Measurements from ENCODE around the gene LDAH.

Gene LDAH

DNA sequence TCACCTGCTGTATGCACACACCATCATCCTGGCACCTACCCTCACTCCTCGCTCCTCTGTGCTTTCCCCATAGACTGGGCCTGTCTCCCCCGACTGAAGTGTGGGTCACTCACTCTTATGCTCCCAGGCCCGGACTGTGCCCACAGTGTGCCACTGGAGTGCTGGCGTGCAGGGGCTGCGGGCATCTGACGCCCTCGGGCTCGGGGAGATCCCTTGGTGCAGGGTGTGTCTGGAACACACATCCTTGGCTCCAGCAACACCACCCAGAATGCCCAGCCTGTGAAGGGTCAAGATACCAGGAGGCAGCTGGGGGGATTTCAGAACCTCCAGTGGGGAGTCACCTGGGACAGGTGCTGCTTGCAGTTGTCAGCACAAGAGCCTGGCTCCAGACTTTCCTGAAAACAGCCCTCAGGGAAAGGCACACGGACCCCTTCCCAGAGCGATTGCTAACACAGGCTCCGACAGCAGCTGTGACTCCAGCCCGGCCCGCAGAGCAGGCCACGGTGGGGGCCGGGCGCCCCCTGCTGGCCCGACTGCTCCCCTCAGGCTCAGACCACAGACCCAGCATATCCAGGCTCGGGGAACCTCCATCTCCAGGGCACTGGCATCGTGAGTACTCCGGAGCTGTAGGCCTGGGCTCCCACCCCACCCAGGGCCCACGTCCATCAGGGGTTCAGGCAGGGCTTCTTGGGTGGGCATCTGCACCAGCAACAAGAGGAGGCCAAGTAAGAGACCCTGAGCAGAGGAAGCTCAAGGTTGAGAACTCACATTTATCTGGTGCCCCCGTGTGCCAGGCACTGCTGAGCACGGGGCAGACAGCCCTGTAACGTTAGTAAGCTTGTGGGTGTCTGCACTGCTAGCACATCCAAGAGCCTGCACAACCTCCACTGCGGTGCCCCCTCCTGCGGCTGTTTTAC lies 180.6 kb downstream of the LDAH start (continued):
- TF ChIP-seq, protein P1, sequence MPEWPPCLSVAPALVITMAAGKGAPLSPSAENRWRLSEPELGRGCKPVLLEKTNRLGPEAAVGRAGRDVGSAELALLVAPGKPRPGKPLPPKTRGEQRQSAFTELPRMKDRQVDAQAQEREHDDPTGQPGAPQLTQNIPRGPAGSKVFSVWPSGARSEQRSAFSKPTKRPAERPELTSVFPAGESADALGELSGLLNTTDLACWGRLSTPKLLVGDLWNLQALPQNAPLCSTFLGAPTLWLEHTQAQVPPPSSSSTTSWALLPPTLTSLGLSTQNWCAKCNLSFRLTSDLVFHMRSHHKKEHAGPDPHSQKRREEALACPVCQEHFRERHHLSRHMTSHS (tag by site-specific recombination; IDR thresholded peaks at IDR 0.05): no peak
- TF ChIP-seq ZEB2 (tag by site-specific recombination; IDR thresholded peaks at IDR 0.05) (no peak), ZBTB20 (tag by site-specific recombination; IDR thresholded peaks at IDR 0.05) (peak; percentile 52; the same call in 1 of the 2 replicates)

DNA sequence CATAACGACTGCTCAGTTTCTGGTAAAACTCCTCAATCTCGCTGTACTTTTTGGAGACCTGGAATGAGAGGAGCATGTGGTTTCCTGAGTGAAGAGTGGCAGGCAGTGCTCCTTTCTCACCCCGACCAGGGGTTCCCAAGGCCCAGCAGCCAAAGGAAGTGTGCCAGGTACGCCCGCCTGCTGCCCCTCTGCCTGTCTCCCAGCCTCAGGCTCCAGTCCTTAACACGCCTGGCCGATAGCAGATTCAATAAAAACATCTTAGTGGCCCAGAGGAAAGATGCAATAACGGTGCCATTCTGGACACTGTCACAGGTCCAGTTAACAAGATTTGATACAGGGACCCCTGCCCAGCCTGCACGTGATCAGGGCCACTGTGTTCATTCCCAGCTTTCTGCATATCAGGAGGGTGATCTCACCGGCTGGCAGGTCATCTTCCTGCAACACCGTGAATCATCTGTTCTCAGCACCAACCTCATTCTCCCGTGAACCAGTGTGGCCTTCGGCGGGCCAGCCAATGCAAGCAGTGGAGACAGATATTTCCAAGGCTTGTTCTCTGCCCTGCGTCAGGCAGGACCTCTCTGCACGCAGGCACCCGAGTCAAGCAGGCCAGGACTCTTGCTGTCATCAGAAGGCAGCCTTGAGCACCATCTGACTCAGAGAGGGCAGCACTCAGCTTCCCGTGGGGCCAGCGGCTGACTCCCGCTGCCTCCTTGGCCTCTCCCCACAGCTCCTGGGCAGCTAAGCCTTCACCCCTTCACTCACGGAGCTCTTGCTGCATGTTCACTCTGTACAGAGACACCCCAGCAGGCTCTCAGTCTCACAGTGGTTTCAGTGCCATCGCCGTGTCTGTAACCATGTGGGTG lies 181.5 kb downstream of the LDAH start:
- H3K36me3 ChIP-seq (ENCODE audit: control insufficient read depth in 2 of 2, insufficient read depth in 1 of 2, low read length in 2 of 2): peaks cover 0 to 87% of the 10 kb centered on the region in 2 experiments; a peak in 1 of 3 replicates
- H3K27ac ChIP-seq (ENCODE audit: extremely low read depth, low read depth, low read length): no peak overlapping the region
- TF ChIP-seq HOXA7 (CRISPR knock-in tag; IDR thresholded peaks at IDR 0.05; ENCODE audit: borderline replicate concordance): no peak
- no peak for TF ChIP-seq ZNF596 (tag by site-specific recombination; IDR thresholded peaks at IDR 0.05)
- TF ChIP-seq, protein P2, sequence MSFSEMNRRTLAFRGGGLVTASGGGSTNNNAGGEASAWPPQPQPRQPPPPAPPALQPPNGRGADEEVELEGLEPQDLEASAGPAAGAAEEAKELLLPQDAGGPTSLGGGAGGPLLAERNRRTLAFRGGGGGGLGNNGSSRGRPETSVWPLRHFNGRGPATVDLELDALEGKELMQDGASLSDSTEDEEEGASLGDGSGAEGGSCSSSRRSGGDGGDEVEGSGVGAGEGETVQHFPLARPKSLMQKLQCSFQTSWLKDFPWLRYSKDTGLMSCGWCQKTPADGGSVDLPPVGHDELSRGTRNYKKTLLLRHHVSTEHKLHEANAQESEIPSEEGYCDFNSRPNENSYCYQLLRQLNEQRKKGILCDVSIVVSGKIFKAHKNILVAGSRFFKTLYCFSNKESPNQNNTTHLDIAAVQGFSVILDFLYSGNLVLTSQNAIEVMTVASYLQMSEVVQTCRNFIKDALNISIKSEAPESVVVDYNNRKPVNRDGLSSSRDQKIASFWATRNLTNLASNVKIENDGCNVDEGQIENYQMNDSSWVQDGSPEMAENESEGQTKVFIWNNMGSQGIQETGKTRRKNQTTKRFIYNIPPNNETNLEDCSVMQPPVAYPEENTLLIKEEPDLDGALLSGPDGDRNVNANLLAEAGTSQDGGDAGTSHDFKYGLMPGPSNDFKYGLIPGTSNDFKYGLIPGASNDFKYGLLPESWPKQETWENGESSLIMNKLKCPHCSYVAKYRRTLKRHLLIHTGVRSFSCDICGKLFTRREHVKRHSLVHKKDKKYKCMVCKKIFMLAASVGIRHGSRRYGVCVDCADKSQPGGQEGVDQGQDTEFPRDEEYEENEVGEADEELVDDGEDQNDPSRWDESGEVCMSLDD (tag by site-specific recombination; IDR thresholded peaks at IDR 0.05): no peak
- no peak for TF ChIP-seq ZNF785 (tag by site-specific recombination; IDR thresholded peaks at IDR 0.05)
- CTCF ChIA-PET: interaction anchor here (0.6 to 5.9 kb wide), 29 partner anchors 10 to 346 kb away, joined by 3 to 93 read pairs (median 6); partner anchors contain the start of genes HS1BP3 and RHOB
- no peak overlapping the region for H3K4me3 ChIP-seq (ENCODE audit: low read depth, low read length)
- POLR2A ChIA-PET: interaction anchor here (6.1 kb wide), 1 partner anchor 194 kb away, joined by 62 read pairs; the partner anchor contains the start of gene RHOB
- H3K4me1 ChIP-seq (ENCODE audit: control insufficient read depth, insufficient read depth, low read length): no peaks in the 10 kb centered on the region
- no peaks in the 10 kb centered on the region for H3K9me3 ChIP-seq (ENCODE audit: control insufficient read depth, insufficient read depth, low read depth, low read length)

DNA sequence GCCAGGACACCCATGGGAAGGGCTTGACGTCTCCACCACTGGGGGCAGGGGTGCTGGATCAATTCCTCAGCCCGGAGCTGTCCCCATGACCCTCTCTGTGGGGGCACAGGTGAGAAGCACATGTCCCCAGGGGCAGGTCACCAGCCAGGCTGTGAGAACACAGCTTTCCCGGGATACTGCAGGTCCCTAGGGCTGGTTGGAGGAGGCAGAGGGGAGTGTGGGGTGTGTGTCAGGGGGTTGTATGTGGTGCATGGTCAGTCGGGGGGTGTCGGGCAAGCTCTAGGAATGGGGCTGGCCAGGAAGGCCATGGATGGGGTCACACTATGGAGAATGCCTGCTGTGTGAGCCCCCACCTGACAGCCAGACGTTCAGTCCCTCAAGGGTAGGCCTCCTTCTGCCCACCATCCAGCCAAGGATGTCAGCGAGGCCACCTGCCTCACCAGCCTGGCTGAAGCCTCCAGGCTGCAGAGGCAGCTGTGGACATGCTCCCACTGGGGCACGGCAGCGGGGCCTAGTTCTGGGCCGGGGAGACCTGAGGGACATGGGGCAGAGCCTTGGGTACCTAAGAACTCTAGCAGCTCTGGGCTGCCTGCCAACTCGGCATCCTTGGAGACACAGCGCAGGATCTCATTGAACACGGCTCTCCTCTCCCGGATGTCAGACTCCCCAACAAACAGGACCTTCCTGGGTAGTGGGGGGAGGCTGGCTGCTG lies 182.3 kb downstream of the LDAH start:
- Histone ChIP-seq H3K27ac (ENCODE audit: extremely low read depth, low read depth, low read length) (no peak overlapping the region), H3K4me1 (ENCODE audit: control insufficient read depth, insufficient read depth, low read length) (no peaks in the 10 kb centered on the region), H3K9me3 (ENCODE audit: control insufficient read depth, insufficient read depth, low read depth, low read length) (no peaks in the 10 kb centered on the region), H3K4me3 (ENCODE audit: low read depth, low read length) (no peak overlapping the region), H3K36me3 (ENCODE audit: control insufficient read depth in 2 of 2, insufficient read depth in 1 of 2, low read length in 2 of 2) (peaks cover 0 to 85% of the 10 kb centered on the region in 2 experiments; a peak in 1 of 3 replicates)
- ChIA-PET CTCF (interaction anchor here (0.6 to 5.9 kb wide), 14 partner anchors 11 to 545 kb away, joined by 3 to 93 read pairs (median 6); partner anchors contain the start of genes HS1BP3 and RHOB), POLR2A (interaction anchor here (1.0 to 6.1 kb wide), 2 partner anchors 194 to 207 kb away, joined by 3 to 62 read pairs; partner anchors contain the start of gene RHOB)
- TF ChIP-seq ZNF747 (tag by site-specific recombination; IDR thresholded peaks at IDR 0.05) (no peak), SCRT2 (tag by site-specific recombination; IDR thresholded peaks at IDR 0.05) (no peak), ZNF366 (tag by site-specific recombination; conservative IDR thresholded peaks at IDR 0.05) (no peak), ZNF623 (tag by site-specific recombination; IDR thresholded peaks at IDR 0.05) (no peak), MZF1 (tag by site-specific recombination; IDR thresholded peaks at IDR 0.05; ENCODE audit: borderline replicate concordance) (no peak), ZNF23 (tag by site-specific recombination; IDR thresholded peaks at IDR 0.05; ENCODE audit: borderline replicate concordance) (no peak)
- TF ChIP-seq, protein P3, sequence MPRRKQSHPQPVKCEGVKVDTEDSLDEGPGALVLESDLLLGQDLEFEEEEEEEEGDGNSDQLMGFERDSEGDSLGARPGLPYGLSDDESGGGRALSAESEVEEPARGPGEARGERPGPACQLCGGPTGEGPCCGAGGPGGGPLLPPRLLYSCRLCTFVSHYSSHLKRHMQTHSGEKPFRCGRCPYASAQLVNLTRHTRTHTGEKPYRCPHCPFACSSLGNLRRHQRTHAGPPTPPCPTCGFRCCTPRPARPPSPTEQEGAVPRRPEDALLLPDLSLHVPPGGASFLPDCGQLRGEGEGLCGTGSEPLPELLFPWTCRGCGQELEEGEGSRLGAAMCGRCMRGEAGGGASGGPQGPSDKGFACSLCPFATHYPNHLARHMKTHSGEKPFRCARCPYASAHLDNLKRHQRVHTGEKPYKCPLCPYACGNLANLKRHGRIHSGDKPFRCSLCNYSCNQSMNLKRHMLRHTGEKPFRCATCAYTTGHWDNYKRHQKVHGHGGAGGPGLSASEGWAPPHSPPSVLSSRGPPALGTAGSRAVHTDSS (tag by site-specific recombination; IDR thresholded peaks at IDR 0.05): no peak
- TF ChIP-seq, protein P4, sequence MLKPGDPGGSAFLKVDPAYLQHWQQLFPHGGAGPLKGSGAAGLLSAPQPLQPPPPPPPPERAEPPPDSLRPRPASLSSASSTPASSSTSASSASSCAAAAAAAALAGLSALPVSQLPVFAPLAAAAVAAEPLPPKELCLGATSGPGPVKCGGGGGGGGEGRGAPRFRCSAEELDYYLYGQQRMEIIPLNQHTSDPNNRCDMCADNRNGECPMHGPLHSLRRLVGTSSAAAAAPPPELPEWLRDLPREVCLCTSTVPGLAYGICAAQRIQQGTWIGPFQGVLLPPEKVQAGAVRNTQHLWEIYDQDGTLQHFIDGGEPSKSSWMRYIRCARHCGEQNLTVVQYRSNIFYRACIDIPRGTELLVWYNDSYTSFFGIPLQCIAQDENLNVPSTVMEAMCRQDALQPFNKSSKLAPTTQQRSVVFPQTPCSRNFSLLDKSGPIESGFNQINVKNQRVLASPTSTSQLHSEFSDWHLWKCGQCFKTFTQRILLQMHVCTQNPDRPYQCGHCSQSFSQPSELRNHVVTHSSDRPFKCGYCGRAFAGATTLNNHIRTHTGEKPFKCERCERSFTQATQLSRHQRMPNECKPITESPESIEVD (tag by site-specific recombination; IDR thresholded peaks at IDR 0.05): no peak
- TF ChIP-seq, protein P5, sequence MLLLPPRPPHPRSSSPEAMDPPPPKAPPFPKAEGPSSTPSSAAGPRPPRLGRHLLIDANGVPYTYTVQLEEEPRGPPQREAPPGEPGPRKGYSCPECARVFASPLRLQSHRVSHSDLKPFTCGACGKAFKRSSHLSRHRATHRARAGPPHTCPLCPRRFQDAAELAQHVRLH (tag by site-specific recombination; IDR thresholded peaks at IDR 0.05): no peak
- TF ChIP-seq, protein P6, sequence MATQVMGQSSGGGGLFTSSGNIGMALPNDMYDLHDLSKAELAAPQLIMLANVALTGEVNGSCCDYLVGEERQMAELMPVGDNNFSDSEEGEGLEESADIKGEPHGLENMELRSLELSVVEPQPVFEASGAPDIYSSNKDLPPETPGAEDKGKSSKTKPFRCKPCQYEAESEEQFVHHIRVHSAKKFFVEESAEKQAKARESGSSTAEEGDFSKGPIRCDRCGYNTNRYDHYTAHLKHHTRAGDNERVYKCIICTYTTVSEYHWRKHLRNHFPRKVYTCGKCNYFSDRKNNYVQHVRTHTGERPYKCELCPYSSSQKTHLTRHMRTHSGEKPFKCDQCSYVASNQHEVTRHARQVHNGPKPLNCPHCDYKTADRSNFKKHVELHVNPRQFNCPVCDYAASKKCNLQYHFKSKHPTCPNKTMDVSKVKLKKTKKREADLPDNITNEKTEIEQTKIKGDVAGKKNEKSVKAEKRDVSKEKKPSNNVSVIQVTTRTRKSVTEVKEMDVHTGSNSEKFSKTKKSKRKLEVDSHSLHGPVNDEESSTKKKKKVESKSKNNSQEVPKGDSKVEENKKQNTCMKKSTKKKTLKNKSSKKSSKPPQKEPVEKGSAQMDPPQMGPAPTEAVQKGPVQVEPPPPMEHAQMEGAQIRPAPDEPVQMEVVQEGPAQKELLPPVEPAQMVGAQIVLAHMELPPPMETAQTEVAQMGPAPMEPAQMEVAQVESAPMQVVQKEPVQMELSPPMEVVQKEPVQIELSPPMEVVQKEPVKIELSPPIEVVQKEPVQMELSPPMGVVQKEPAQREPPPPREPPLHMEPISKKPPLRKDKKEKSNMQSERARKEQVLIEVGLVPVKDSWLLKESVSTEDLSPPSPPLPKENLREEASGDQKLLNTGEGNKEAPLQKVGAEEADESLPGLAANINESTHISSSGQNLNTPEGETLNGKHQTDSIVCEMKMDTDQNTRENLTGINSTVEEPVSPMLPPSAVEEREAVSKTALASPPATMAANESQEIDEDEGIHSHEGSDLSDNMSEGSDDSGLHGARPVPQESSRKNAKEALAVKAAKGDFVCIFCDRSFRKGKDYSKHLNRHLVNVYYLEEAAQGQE (tag by site-specific recombination; IDR thresholded peaks at IDR 0.05): no peak
